D721Med (cell line): ENCODE results near the gene RSAD1.

Source experiments
- DNase-seq: peaks from one replicate; pipeline ENCODE4 v3.0.0; 2011; ENCODE audit warnings: low spot score; ENCODE audit not compliant: insufficient read length
- FAIRE-seq: peaks from 2 replicates; lab custom pipeline; 2011; peaks lifted over from hg19 to GRCh38; lab: Jason Lieb, UNC
- CTCF ChIP-seq: IDR thresholded peaks from 2 replicates; pipeline ENCODE4 v1.5.1; 2012; ENCODE audit warnings: mild to moderate bottlenecking, control low read depth; ENCODE audit not compliant: insufficient read depth; ENCODE audit errors: missing control alignments

The RSAD1 gene

GRCh38 chr17:50480854-50481490 lies 2.3 kb downstream of the RSAD1 start:
- TF ChIP-seq CTCF = no peak
- no peak for DNase-seq
- FAIRE-seq = no peak

- no peak for TF ChIP-seq CTCF
- DNase-seq (no peak), FAIRE-seq (no peak)
These were observed 3.0 kb downstream of the RSAD1 start for GRCh38 chr17:50481648-50482047.

GRCh38 chr17:50482110-50482509 lies 3.5 kb downstream of the RSAD1 start:
- DNase-seq = no peak
- TF ChIP-seq CTCF = no peak
- no peak for FAIRE-seq

- DNase-seq = peak; percentile 80
- TF ChIP-seq CTCF = peak; percentile 98
- FAIRE-seq = no peak
These were observed 3.9 kb downstream of the RSAD1 start for GRCh38 chr17:50482516-50482915.

GRCh38 chr17:50483266-50483665 lies 4.6 kb downstream of the RSAD1 start:
- TF ChIP-seq CTCF = no peak
- FAIRE-seq = no peak
- DNase-seq = no peak

- no peak for DNase-seq
- no peak for FAIRE-seq
- TF ChIP-seq CTCF = no peak
These were observed 5.9 kb downstream of the RSAD1 start for GRCh38 chr17:50484386-50485155.
